A673 (cell line): ENCODE results near the gene RIMKLB. TPM values are rescaled to one million over a fixed set of nuclear protein-coding genes. Genes with fewer than 3 reads are reported as not detected.
A peak's percentile ranks its signal among the peaks of the same experiment; 100 is the strongest.

Experiments used
- BruUV-seq: library from RNA; stranded (reverse); fragments of 400-500 nt; replicated peaks from 2 replicates; lab custom pipeline; 2021; lab: Mats Ljungman, UMichigan
- CTCF ChIA-PET: fragments of 300-600 bp; sonication (Branson Sonifier 250); formaldehyde crosslinking; loops from one replicate; lab custom pipeline; 2022; ENCODE audit warnings: antibody characterized with exemption; lab: Charles Lee
- POLR2A ChIA-PET: fragments of 300-600 bp; sonication (Branson Sonifier 250); formaldehyde crosslinking; loops from one replicate; lab custom pipeline; 2022; ENCODE audit warnings: antibody characterized with exemption; ENCODE audit not compliant: low non-redundant PET; lab: Charles Lee
- DNase-seq: peaks from one replicate; pipeline ENCODE4 v3.0.0-alpha.2; 2015; ENCODE audit warnings: low spot score
- H3K27ac ChIP-seq: fragments of 200-600 bp; sonication (generic); 2 replicates; pipeline ENCODE4 v1.5.1; 2016; ENCODE audit warnings: mixed run types, low read depth, mild to moderate bottlenecking, mixed read lengths, antibody characterized with exemption, low read length; ENCODE audit not compliant: poor library complexity, severe bottlenecking
- H3K27me3 ChIP-seq: fragments of 200-600 bp; sonication (generic); replicated peaks from 2 replicates; pipeline ENCODE4 v1.6.1; 2017; ENCODE audit warnings: mixed run types, low read depth, mild to moderate bottlenecking, mixed read lengths, antibody characterized with exemption, low read length; ENCODE audit not compliant: insufficient read depth, poor library complexity
- H3K36me3 ChIP-seq: fragments of 200-600 bp; sonication (generic); 2 replicates; pipeline ENCODE4 v1.6.1; 2016; ENCODE audit warnings: mixed run types, mild to moderate bottlenecking, mixed read lengths, antibody characterized with exemption, low read length; ENCODE audit not compliant: insufficient read depth, poor library complexity, severe bottlenecking
- H3K4me1 ChIP-seq: fragments of 200-600 bp; sonication (generic); 2 replicates; pipeline ENCODE4 v1.6.1; 2017; ENCODE audit warnings: mixed run types, mild to moderate bottlenecking, mixed read lengths, antibody characterized with exemption, low read length; ENCODE audit not compliant: insufficient read depth, poor library complexity, severe bottlenecking
- H3K4me3 ChIP-seq: fragments of 200-600 bp; sonication (generic); 2 replicates; pipeline ENCODE4 v1.5.1; 2016; ENCODE audit warnings: low read depth, mixed run types, mild to moderate bottlenecking, mixed read lengths, low read length; ENCODE audit not compliant: poor library complexity, severe bottlenecking
- H3K9me3 ChIP-seq: fragments of 200-600 bp; sonication (generic); 2 replicates; pipeline ENCODE4 v1.6.1; 2016; ENCODE audit warnings: mixed run types, low read depth, mild to moderate bottlenecking, mixed read lengths, antibody characterized with exemption, low read length; ENCODE audit not compliant: poor library complexity, severe bottlenecking
- CTCF ChIP-seq: fragments of 300-800, 200-600 bp; sonication (generic); conservative IDR thresholded peaks from 2 replicates; pipeline ENCODE4 v1.5.1; 2017; ENCODE audit warnings: low read depth, mild to moderate bottlenecking, antibody characterized with exemption, low read length, moderate library complexity, mixed read lengths
- EZH2 ChIP-seq: fragments of 200-600 bp; sonication (generic); IDR thresholded peaks from 2 replicates; pipeline ENCODE4 v1.6.1; 2017; ENCODE audit warnings: borderline replicate concordance, low read depth, mild to moderate bottlenecking, mixed read lengths, antibody characterized with exemption, low read length; ENCODE audit not compliant: poor library complexity, severe bottlenecking
- intact Hi-C: fragments of 100-400 bp; cut with micrococcal nuclease; formaldehyde crosslinking; loops from one replicate; pipeline ENCODE4 v1.10.0; 2022; ENCODE audit not compliant: unreplicated experiment
- total RNA-seq: library from RNA; stranded (reverse); gene quantifications from 2 replicates; pipeline ENCODE4 v1.2.3, GENCODE V29; 2021

The RIMKLB gene
- total RNA-seq, 1 experiment from 2014 or later = 21.9 TPM

DNA sequence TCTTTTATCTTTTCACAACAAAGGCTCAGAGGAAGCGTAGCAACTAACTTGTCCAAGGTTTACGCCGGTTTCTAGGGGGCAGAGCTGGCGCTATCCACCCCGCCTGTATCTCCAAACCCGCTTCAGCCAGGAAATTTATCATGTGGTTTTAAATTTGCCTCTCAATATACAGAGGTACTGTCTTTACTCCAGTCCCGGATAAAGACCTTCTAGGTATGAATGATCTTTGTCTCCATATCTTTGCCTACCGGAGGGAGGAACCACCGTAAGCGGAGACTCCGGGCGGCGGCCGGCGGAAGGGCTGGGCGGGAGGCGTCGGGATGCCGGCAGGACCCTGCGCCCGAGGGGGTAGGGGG lies 693 bp upstream of the RIMKLB start:
- TF ChIP-seq CTCF (no peak), EZH2 (no peak)
- no peaks in the 10 kb centered on the region for H3K9me3 ChIP-seq
- peaks cover 38% of the 10 kb centered on the region for H3K4me1 ChIP-seq
- intact Hi-C loops = no loop called here
- DNase-seq = peak; percentile 42
- CTCF ChIA-PET = no interaction called here
- peaks cover 5% of the 10 kb centered on the region for H3K36me3 ChIP-seq
- BruUV-seq = no TSS peak
- POLR2A ChIA-PET = interaction anchor here (0.6 kb wide), 1 partner anchor 9 kb away, joined by 24 read pairs; no protein-coding TSS in a partner anchor
- H3K27ac ChIP-seq = peak overlapping the region; percentile 67
- no peaks in the 10 kb centered on the region for H3K27me3 ChIP-seq
- H3K4me3 ChIP-seq = peak overlapping the region; percentile 92

- ChIA-PET CTCF (interaction anchor here (0.6 to 0.9 kb wide), 3 partner anchors 11 to 113 kb away, joined by 3 read pairs; no protein-coding TSS in a partner anchor), POLR2A (interaction anchor here (0.7 kb wide), 2 partner anchors 11 to 1065 kb away, joined by 4 to 5 read pairs; no protein-coding TSS in a partner anchor)
- Histone ChIP-seq H3K36me3 (peaks cover 5% of the 10 kb centered on the region), H3K4me3 (peak overlapping the region; percentile 92), H3K4me1 (peaks cover 27% of the 10 kb centered on the region), H3K27me3 (no peaks in the 10 kb centered on the region), H3K9me3 (no peaks in the 10 kb centered on the region), H3K27ac (peak overlapping the region; percentile 87)
- intact Hi-C loops = no loop called here
- peak; percentile 38 for DNase-seq
- BruUV-seq = no TSS peak
- TF ChIP-seq EZH2 (no peak), CTCF (no peak)
These were observed 501 bp downstream of the RIMKLB start for GRCh38 chr12:8698132-8698851.

GRCh38 chr12:8698879-8699278 lies 1.1 kb downstream of the RIMKLB start:
- TF ChIP-seq CTCF (no peak), EZH2 (no peak)
- ChIA-PET CTCF (no interaction called here), POLR2A (interaction anchor here (0.7 kb wide), 1 partner anchor 11 kb away, joined by 5 read pairs; no protein-coding TSS in a partner anchor)
- H3K27me3 ChIP-seq = no peaks in the 10 kb centered on the region
- no peak for DNase-seq
- no peaks in the 10 kb centered on the region for H3K9me3 ChIP-seq
- no peak overlapping the region for H3K27ac ChIP-seq
- peaks cover 5% of the 10 kb centered on the region for H3K36me3 ChIP-seq
- intact Hi-C loops = no loop called here
- H3K4me1 ChIP-seq = peaks cover 27% of the 10 kb centered on the region
- peak overlapping the region; percentile 92 for H3K4me3 ChIP-seq
- BruUV-seq = TSS peak; percentile 38
